GM19328 (cell line): ENCODE results near the gene FOXS1.
"Not testable (repeated sequence)": the region's sequence is repeated elsewhere in the genome, so short reads cannot be mapped to it uniquely, and the experiment has no call there.

Source experiments
- ATAC-seq: cut with Tn5 transposase; IDR thresholded peaks from one replicate; pipeline ENCODE4 v1.9.1; 2021; ENCODE audit warnings: mild to moderate bottlenecking, moderate library complexity; ENCODE audit not compliant: unreplicated experiment

The FOXS1 gene

GRCh38 chr20:31840906-31841816 lies 4.2 kb downstream of the FOXS1 start:
- ATAC-seq = no peak

GRCh38 chr20:31839782-31840487 lies 5.5 kb downstream of the FOXS1 start:
- ATAC-seq = no peak

GRCh38 chr20:31838646-31839292 lies 6.6 kb downstream of the FOXS1 start:
- no peak for ATAC-seq

- no peak for ATAC-seq
Measured at GRCh38 chr20:31837896-31838397, 7.5 kb downstream of the FOXS1 start.

GRCh38 chr20:31836853-31837608 lies 8.4 kb downstream of the FOXS1 start:
- no peak for ATAC-seq

GRCh38 chr20:31835977-31836852 lies 9.2 kb downstream of the FOXS1 start:
- no peak for ATAC-seq

- ATAC-seq = no peak
Measured at GRCh38 chr20:31835554-31835953, 9.8 kb downstream of the FOXS1 start.

GRCh38 chr20:31833931-31834521 lies 11.4 kb downstream of the FOXS1 start:
- no peak for ATAC-seq

GRCh38 chr20:31833130-31833930 lies 12.1 kb downstream of the FOXS1 start:
- no peak for ATAC-seq

GRCh38 chr20:31831771-31832306 lies 13.6 kb downstream of the FOXS1 start:
- no peak for ATAC-seq

- ATAC-seq = no peak
Measured at GRCh38 chr20:31831211-31831610, 14.2 kb downstream of the FOXS1 start.

GRCh38 chr20:31830406-31830981 lies 14.9 kb downstream of the FOXS1 start:
- no peak for ATAC-seq

GRCh38 chr20:31829731-31830130 lies 15.7 kb downstream of the FOXS1 start:
- no peak for ATAC-seq

GRCh38 chr20:31828016-31828415 lies 17.4 kb downstream of the FOXS1 start:
- not testable (repeated sequence) for ATAC-seq

GRCh38 chr20:31827059-31827458 lies 18.3 kb downstream of the FOXS1 start:
- no peak for ATAC-seq

- no peak for ATAC-seq
Measured at GRCh38 chr20:31826074-31826473, 19.3 kb downstream of the FOXS1 start.

GRCh38 chr20:31824554-31825313 lies 20.7 kb downstream of the FOXS1 start:
- ATAC-seq = no peak
